Liver (tissue), 9 donors: ENCODE results near the gene TRAPPC5. TPM values are rescaled to one million over a fixed set of nuclear protein-coding genes. Genes with fewer than 3 reads are reported as not detected.

ENCODE experiments used
- DNase-seq: peaks from one replicate; pipeline ENCODE4 v3.0.0-alpha.2; 2017; ENCODE audit warnings: low spot score
- H3K27ac ChIP-seq, 2 donors: one replicate each; pipeline ENCODE4 v1.7.0; 2013; ENCODE audit warnings: inconsistent platforms in 2 of 2, low read length in 2 of 2, control low read depth in 1 of 2, low read depth in 1 of 2, mild to moderate bottlenecking in 1 of 2
- H3K27me3 ChIP-seq, 4 donors: one replicate each; pipeline versions ENCODE4 v1.6.1 to v1.7.0; 2013; ENCODE audit warnings: low read length in 3 of 4, inconsistent platforms in 1 of 4, mild to moderate bottlenecking in 1 of 4, moderate library complexity in 1 of 4; ENCODE audit not compliant: control insufficient read depth in 4 of 4, insufficient read depth in 4 of 4
- H3K36me3 ChIP-seq, 4 donors: one replicate each; pipeline versions ENCODE4 v1.6.1 to v1.7.0; 2013; ENCODE audit warnings: low read length in 3 of 4, mild to moderate bottlenecking in 3 of 4, low read depth in 1 of 4, moderate library complexity in 1 of 4; ENCODE audit not compliant: control insufficient read depth in 4 of 4, insufficient read depth in 3 of 4
- H3K4me1 ChIP-seq, 4 donors: one replicate each; pipeline versions ENCODE4 v1.6.1 to v1.7.0; 2013; ENCODE audit warnings: low read length in 3 of 4, mild to moderate bottlenecking in 3 of 4, moderate library complexity in 1 of 4; ENCODE audit not compliant: control insufficient read depth in 4 of 4, insufficient read depth in 4 of 4
- H3K4me3 ChIP-seq, 3 donors: one replicate each; pipeline versions ENCODE4 v1.6.1 to v1.7.0; 2013; ENCODE audit warnings: low read length in 3 of 3, control low read depth in 1 of 3, low read depth in 1 of 3, mild to moderate bottlenecking in 1 of 3
- H3K9ac ChIP-seq, 2 donors: one replicate each; pipeline ENCODE4 v1.7.0; 2013; ENCODE audit warnings: low read length in 2 of 2, mild to moderate bottlenecking in 2 of 2, moderate library complexity in 2 of 2, control low read depth in 1 of 2, low read depth in 1 of 2
- H3K9me3 ChIP-seq, 4 donors: one replicate each; pipeline versions ENCODE4 v1.6.1 to v1.7.0; 2013; ENCODE audit warnings: low read length in 3 of 4; ENCODE audit not compliant: control insufficient read depth in 4 of 4
- ATF3 ChIP-seq: IDR thresholded peaks from 2 replicates; pipeline ENCODE4 v1.6.1; 2016; ENCODE audit warnings: antibody characterized with exemption
- CTCF ChIP-seq: fragments of 150-350 bp; IDR thresholded peaks from 2 replicates; pipeline ENCODE4 v1.5.1; 2017; ENCODE audit warnings: improper control_type of control experiment, low read depth, low read length; ENCODE audit not compliant: missing input control
- EGR1 ChIP-seq, 2 donors: IDR thresholded peaks; 2 replicates each; pipeline ENCODE4 v1.6.1; 2016 to 2018; ENCODE audit warnings: antibody characterized with exemption in 2 of 2, low read depth in 2 of 2
- FOXA1 ChIP-seq: IDR thresholded peaks from 2 replicates; pipeline ENCODE4 v1.6.1; 2016; ENCODE audit warnings: antibody characterized with exemption
- FOXA2 ChIP-seq: IDR thresholded peaks from 2 replicates; pipeline ENCODE4 v1.6.1; 2016; ENCODE audit warnings: antibody characterized with exemption
- GABPA ChIP-seq, 2 donors: IDR thresholded peaks in 1 of 2; conservative IDR thresholded peaks in 1 of 2; 2 replicates each; pipeline ENCODE4 v1.6.1; 2016; ENCODE audit warnings: antibody characterized with exemption in 2 of 2, mild to moderate bottlenecking in 1 of 2, moderate library complexity in 1 of 2
- HNF4A ChIP-seq, 2 donors: conservative IDR thresholded peaks; 2 replicates each; pipeline ENCODE4 v1.6.1; 2016; ENCODE audit warnings: antibody characterized with exemption in 2 of 2, mild to moderate bottlenecking in 2 of 2
- HNF4G ChIP-seq: IDR thresholded peaks from 2 replicates; pipeline ENCODE4 v1.6.1; 2016; ENCODE audit warnings: antibody characterized with exemption
- JUND ChIP-seq, 2 donors: IDR thresholded peaks; 2 replicates each; pipeline ENCODE4 v1.6.1; 2016; ENCODE audit warnings: antibody characterized with exemption in 2 of 2
- MAX ChIP-seq: IDR thresholded peaks from 2 replicates; pipeline ENCODE4 v1.6.1; 2016; ENCODE audit warnings: antibody characterized with exemption
- NR2F2 ChIP-seq: IDR thresholded peaks from 2 replicates; pipeline ENCODE4 v1.6.1; 2016; ENCODE audit warnings: antibody characterized with exemption
- REST ChIP-seq: IDR thresholded peaks from 2 replicates; pipeline ENCODE4 v1.6.1; 2016; ENCODE audit warnings: antibody characterized with exemption, mild to moderate bottlenecking
- RXRA ChIP-seq, 2 donors: IDR thresholded peaks; 2 replicates each; pipeline ENCODE4 v1.6.1; 2017 to 2018; ENCODE audit warnings: antibody characterized with exemption in 2 of 2, mild to moderate bottlenecking in 1 of 2
- TAF1 ChIP-seq: conservative IDR thresholded peaks from 2 replicates; pipeline ENCODE4 v1.6.1; 2016; ENCODE audit warnings: antibody characterized with exemption, mild to moderate bottlenecking
- YY1 ChIP-seq: IDR thresholded peaks from 2 replicates; pipeline ENCODE4 v1.6.1; 2016; ENCODE audit warnings: antibody characterized with exemption, mild to moderate bottlenecking
- ZBTB33 ChIP-seq: IDR thresholded peaks from 2 replicates; pipeline ENCODE4 v1.6.1; 2016; ENCODE audit warnings: antibody characterized with exemption
- WGBS: extraction: QIAGEN DNeasy Blood & Tissue Kit; methylation state at CpG from one replicate; pipeline ENCODE4 v1.1.7; 2013; 5-methylcytosine and 5-hydroxymethylcytosine counted together
- polyA plus RNA-seq, 2 donors: library from polyadenylated mRNA; stranded (reverse) in 1 of 2; unstranded in 1 of 2; fragments of 200-250 nt in 1 of 2; fragments of >200 nt in 1 of 2; fragmentation: Nextera tagmentation in 1 of 2; extraction: Ambion mirVana in 1 of 2; gene quantifications; one replicate each; pipeline versions ENCODE4 v1.2.1 to v1.2.3, GENCODE V29; 2013 to 2015
- total RNA-seq, 2 donors: library from RNA; depleted of rRNA; stranded (reverse); fragments of >200 nt; gene quantifications; one replicate each; pipeline ENCODE4 v1.2.3, GENCODE V29; 2014
- donor health status: healthy.
- donor health status: healthy.
- donor health status: healthy.
- donor health status: healthy.
- donor health status: healthy.

The TRAPPC5 gene
- total and polyA plus RNA-seq, 4 donors: 22.5 to 130 (median 55.2) TPM

- no peak overlapping the region for H3K9ac ChIP-seq
- H3K36me3 ChIP-seq: peaks cover 0 to 6% (median 0%) of the 10 kb centered on the region in 4 donors
- no peak for DNase-seq
- H3K27ac ChIP-seq: no peak overlapping the region
- H3K27me3 ChIP-seq: no peaks in the 10 kb centered on the region
- peaks cover 0 to under 1% (median 0%) of the 10 kb centered on the region in 4 donors for H3K4me1 ChIP-seq
- TF ChIP-seq TAF1: no peak
- WGBS: 87% methylated on average over 12 of the region's 12 CpGs
- no peaks in the 10 kb centered on the region for H3K9me3 ChIP-seq
- no peak overlapping the region for H3K4me3 ChIP-seq
These were observed 6.5 kb downstream of the TRAPPC5 start for GRCh38 chr19:7687177-7687576.

- no peak for DNase-seq
- H3K27ac ChIP-seq: no peak overlapping the region
- H3K9me3 ChIP-seq: no peaks in the 10 kb centered on the region
- WGBS: 34% methylated on average over 23 of the region's 23 CpGs
- H3K4me1 ChIP-seq: no peaks in the 10 kb centered on the region
- no peaks in the 10 kb centered on the region for H3K36me3 ChIP-seq
- no peak overlapping the region for H3K9ac ChIP-seq
- TF ChIP-seq CTCF (no peak), NR2F2 (no peak), FOXA1 (no peak), REST (no peak), GABPA (IDR thresholded peaks at IDR 0.05 in 1 of 2, conservative IDR thresholded peaks at IDR 0.05 in 1 of 2) (no peak), EGR1 (IDR thresholded peaks at IDR 0.05; ENCODE audit: low read depth in 2 of 2) (no peak), FOXA2 (no peak), ATF3 (no peak), HNF4G (no peak), HNF4A (conservative IDR thresholded peaks at IDR 0.05) (no peak), TAF1 (no peak), YY1 (no peak)
- H3K27me3 ChIP-seq: no peaks in the 10 kb centered on the region
- H3K4me3 ChIP-seq: no peak overlapping the region
These were observed 8.5 kb downstream of the TRAPPC5 start for GRCh38 chr19:7689165-7689564.

- TF ChIP-seq HNF4A (conservative IDR thresholded peaks at IDR 0.05) (no peak), JUND (IDR thresholded peaks at IDR 0.05) (no peak), ZBTB33 (no peak), EGR1 (IDR thresholded peaks at IDR 0.05; ENCODE audit: low read depth in 2 of 2) (no peak), RXRA (IDR thresholded peaks at IDR 0.05) (no peak), YY1 (no peak), ATF3 (no peak), TAF1 (no peak), MAX (no peak), FOXA2 (no peak)
- no peak for DNase-seq
- H3K4me3 ChIP-seq: no peak overlapping the region
- no peaks in the 10 kb centered on the region for H3K27me3 ChIP-seq
- H3K9ac ChIP-seq: no peak overlapping the region
- H3K4me1 ChIP-seq: no peaks in the 10 kb centered on the region
- no peaks in the 10 kb centered on the region for H3K36me3 ChIP-seq
- no peak overlapping the region for H3K27ac ChIP-seq
- WGBS: 88% methylated on average over 8 of the region's 8 CpGs
- H3K9me3 ChIP-seq: no peaks in the 10 kb centered on the region
These were observed 10.2 kb downstream of the TRAPPC5 start for GRCh38 chr19:7690779-7691258.
